HL-60/S4 treated with retinoic acid at 250 ng/mL for 4 days and 3 days (cell line): ENCODE results near the gene XAB2.

Experiments
- in situ Hi-C: fragments of 300-500 bp; cut with MboI; formaldehyde crosslinking; loops from 2 replicates; pipeline ENCODE4 v1.7.0; 2022; ENCODE audit warnings: low sequenced_read_pairs

The XAB2 gene

DNA sequence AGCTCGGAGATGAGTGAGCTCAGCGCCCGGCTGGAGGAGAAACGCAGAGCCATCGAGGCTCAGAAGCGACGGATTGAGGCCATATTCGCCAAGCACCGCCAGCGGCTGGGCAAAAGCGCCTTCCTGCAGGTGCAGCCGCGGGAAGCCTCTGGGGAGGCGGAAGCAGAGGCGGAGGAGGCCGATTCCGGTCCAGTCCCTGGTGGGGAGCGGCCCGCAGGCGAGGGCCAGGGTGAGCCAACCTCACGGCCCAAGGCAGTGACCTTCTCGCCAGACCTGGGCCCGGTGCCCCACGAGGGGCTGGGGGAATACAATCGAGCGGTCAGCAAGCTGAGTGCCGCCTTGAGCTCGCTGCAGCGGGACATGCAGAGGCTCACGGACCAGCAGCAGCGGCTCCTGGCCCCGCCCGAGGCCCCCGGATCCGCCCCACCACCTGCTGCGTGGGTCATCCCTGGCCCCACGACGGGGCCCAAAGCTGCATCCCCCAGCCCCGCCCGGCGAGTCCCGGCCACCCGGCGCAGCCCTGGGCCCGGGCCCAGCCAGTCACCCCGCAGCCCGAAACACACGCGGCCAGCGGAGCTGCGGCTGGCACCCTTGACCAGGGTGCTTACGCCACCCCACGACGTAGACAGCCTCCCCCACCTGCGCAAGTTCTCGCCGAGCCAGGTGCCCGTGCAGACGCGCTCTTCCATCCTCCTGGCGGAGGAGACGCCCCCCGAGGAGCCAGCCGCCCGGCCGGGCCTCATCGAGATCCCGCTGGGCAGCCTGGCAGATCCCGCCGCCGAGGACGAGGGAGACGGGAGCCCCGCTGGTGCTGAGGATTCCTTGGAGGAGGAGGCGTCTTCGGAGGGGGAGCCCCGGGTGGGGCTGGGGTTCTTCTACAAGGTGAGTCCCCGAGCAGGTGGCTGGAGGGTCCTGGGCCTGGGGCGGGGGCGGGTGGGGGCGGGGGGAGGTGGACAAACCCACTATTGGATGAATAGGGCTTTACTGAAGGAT, 16.8 kb downstream of the XAB2 start:
- in situ Hi-C loops, result no loop called here

DNA sequence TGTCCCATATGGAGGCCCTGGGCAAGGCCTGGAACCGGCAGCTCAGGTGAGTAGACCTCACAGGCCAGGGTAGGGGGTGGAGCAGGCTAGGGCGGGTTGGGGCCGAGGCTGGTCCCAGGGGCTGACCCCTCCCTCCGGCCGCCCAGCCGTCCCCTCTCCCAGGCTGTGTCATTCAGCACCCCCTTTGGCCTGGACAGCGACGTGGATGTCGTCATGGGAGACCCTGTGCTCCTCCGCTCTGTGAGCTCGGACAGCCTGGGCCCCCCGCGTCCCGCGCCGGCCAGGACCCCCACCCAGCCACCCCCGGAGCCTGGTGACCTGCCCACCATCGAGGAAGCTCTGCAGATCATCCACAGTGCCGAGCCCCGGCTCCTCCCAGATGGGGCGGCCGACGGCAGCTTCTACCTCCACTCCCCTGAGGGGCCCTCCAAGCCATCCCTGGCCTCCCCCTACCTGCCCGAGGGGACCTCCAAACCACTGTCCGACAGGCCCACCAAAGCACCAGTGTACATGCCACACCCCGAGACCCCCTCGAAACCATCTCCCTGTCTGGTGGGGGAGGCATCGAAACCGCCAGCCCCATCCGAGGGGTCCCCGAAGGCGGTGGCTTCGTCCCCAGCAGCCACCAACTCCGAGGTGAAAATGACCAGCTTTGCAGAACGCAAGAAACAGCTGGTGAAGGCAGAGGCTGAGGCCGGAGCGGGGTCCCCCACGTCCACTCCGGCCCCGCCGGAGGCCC, 17.6 kb downstream of the XAB2 start:
- in situ Hi-C loops, result no loop called here

- in situ Hi-C loops, result no loop called here
Measured at GRCh38 chr19:7610491-7611240, 18.7 kb downstream of the XAB2 start.

DNA sequence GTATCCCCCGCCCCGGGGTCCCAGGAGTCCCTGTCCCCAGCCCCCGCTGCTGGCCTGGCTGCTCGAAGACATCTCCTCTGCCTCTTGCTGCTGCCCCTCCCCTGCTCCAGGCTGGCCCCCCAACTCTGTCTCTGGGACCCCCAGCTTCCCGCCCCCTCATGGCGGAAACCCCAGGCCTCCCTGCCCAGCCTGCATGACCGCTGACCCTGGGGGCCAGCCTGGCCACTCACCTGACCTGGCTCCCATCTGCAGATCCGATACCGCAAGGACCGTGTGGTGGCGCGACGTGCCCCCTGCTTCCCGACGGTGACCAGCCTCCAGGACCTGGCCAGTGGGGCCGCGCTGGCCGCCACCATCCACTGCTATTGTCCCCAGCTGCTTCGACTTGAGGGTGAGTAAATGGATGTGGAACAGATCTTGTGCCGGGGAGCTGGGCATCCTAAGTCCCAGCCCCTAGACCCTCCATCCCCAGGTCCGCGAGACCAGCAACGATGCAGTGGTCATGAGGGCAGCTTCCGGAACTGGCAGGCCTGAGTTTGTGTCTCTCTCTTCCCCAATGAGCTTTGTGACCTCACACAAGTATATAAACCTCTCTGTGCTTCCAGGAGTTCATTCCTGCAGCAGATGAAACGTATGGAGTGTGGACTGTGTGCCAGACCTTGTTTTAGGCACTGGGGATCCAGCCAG, 21.3 kb downstream of the XAB2 start:
- in situ Hi-C loops, result no loop called here

DNA sequence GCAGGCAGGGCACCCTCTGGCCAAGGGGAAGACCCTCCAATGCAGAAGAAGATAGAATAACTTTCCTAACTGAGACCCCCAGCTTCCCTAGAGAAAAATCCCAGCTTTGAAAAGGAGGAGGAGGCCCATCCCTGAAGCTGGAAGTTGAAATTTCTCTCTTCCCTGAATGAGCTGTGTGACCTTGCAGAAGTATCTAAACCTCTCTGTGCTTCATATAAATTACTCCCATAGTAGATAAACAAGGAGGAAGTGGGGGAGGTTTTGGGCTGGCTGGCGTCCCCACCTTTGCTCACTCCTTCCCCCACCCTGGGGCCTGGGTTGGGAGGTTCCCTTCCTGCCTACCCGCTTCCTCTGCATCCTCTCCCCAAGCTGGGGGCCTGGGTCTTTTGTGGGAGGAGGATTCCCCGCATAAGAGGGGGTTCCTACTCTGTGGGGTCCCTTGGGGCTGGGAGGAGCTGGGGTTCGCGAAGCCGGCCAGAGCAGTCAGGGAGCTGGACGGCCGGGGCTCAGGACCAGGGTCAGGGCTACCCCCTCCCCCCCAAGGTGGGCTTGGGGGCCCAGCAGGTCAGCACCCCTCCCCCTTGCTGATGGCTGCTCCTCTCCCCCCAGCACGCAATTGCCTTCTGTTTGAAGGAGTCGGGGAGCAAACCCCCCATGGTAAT, 22.0 kb downstream of the XAB2 start:
- in situ Hi-C loops, result no loop called here

DNA sequence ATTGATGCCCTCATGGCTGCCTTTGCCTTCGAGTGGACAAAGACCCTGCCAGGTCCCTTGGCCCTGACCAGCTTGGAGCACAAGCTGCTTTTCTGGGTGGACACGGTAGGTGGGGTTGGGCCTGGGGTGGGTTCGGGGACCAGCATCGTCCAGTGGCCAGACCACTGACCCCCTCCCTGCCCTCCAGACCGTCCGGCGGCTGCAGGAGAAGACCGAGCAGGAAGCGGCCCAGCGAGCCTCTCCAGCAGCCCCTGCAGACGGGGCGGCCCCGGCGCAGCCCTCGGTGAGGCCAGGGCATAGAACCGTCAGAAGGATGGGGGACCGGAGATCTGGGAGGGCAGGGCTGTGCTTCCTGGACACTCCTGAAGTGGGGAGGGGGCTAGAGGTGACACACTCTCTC, 23.1 kb downstream of the XAB2 start:
- in situ Hi-C loops, result no loop called here

DNA sequence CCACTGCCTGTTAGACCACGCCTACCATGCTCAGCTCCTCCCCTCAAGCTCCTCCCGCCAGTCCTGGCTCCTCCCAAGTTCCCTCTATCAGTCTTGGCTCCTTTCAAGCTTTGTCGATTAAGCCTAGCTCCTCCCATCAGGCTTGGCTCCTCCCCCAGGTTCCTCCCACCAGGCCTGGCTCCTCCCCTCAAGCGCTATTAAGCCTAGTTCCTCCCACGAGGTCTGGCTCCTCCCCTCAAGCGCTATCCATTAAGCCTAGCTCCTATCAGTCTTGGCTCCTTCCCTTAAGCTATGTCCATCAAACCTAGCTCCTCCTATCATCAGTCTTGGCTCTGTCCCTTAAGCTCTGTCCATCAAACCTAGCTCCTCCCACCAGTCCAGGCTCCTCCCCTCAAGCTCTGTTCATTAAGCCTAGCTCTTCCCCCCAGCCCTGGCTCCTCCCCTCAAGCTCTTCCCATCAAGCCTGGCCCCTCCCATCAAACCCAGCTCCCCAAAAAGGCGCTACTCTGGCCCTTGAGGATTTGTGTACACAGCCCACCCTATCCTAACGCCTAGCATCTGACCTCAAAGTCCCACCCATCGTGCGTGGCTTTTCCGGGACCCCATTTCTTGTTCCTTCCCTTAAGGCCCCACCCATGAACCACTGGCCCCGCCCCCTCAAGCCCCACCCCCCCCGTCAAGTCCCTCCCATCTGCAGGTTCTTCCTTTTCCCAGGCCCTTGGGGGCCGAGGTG, 23.7 kb downstream of the XAB2 start:
- in situ Hi-C loops, result no loop called here

GRCh38 chr19:7603919-7604318, 25.4 kb downstream of the XAB2 start:
- in situ Hi-C loops, result no loop called here

DNA sequence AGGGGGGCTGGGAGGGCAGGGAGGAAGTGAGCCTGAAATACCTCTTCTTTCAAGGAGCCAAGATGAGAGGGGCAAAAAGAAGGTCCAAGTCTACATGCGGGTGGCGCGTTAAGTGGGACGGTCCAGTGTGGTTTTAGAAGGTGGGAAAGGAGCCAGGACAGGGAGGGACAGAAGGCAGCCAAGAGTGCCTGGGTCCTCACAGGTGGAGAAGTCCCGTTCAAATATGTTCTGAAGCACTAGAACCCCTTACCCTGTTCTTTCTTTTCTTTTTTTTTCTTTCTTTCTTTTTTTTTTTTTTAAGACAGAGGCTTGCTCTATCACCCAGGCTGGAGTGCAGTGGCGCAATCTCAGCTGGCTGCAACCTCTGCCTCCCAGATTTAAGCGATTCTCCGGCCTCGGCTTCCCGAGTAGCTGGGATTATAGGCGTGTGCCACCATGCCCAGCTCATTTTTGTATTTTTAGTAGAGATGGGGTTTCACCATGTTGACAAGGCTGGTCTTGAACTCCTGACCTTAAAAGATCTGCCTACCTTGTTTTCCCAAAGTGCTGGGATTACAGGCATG, 26.3 kb downstream of the XAB2 start:
- in situ Hi-C loops, result no loop called here

DNA sequence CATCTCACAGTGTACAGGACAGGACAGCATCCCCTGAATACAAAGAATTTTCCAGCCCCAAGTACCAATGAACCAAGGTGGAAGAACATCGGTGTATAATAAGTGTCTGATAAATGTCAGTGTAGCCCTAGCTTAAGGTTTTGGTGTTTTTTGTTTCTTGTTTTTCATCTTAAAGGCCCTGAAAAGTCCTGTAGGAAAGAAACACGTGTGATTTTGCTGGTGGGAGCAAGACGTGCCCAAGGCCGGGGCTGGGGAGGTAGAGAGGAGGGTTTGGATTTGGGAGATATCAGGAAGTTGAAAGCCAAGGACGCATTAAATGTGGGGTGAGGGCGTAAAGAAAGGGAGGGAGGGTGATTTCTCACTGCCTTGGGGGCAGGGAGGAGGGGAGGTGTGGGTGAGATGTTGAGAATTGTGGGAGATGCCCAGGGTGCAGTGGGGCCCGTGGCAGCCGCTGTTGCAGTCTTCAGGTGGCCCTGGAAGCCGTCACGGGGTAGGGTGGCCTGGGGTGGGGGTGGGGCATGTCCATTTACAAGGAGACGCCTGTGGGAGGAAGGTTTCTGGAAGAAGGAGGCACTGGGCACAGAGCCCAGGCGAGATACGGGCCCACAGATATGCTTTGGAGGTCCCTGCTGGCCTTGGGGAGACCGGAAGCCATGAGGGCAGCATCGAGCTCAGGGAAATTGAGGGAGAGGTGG, 27.0 kb downstream of the XAB2 start:
- in situ Hi-C loops, result no loop called here

- in situ Hi-C loops, result no loop called here
Measured at GRCh38 chr19:7600721-7601120, 28.6 kb downstream of the XAB2 start.

GRCh38 chr19:7598180-7598579, 31.2 kb downstream of the XAB2 start:
- in situ Hi-C loops, result no loop called here

- in situ Hi-C loops, result no loop called here
Measured at GRCh38 chr19:7597689-7598088, 31.7 kb downstream of the XAB2 start.

GRCh38 chr19:7596211-7596937, 33.0 kb downstream of the XAB2 start:
- in situ Hi-C loops, result no loop called here

DNA sequence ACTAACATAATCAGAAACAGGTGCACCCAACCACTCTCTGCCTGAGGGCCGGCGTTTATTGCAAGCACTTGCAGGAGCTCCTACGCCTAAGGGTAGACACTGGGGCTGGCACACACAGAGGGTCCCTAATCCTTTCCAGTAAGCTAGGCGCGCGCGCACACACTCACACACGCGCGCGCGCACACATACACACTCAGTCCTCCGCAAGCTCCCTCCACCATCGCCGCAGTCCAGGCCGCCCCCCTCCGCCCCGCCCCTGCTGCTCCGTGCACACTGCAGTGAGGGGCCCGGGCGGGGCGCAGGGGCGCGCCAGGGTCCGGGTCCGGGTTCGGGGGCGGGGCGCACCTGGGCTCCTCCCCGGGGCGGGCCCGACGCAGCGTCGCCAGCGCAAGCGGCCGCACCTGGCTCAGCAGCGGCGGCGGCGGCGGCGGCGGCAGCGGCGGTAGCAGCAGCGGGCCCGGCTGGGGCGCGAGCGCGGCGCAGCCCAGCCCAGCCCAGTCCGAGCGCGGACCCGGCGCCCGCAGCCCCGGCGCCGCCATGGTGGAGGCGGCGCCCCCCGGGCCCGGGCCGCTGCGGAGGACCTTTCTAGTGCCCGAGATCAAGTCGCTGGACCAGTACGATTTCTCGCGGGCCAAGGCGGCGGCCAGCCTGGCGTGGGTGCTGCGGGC, 33.7 kb downstream of the XAB2 start, which contains the start of gene CAMSAP3:
CAMSAP3 (plus strand) TSS at position 398 of the 668 bp plus-strand sequence; CDS start at position 538, 140 bp downstream.
- in situ Hi-C loops, result no loop called here

- in situ Hi-C loops, result no loop called here
Measured at GRCh38 chr19:7590256-7590655, 39.1 kb downstream of the XAB2 start.

DNA sequence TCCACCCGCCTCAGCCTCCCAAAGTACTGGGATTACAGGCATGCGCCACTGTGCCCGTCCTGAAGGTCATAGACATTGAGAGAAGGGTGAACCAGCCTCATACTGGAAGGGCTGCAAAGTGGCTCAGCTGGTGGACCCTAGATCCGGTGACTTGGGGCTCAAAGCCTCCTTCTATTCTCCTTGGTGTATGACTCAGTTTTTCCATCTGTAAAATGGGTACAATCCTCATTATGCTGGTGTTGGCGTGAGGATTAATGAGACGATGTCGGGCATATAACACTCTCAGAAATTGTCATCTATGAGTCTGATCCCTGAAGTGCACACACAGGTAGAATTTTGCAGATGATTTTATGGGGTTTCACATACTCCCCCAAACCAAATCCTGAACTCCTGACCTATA, 39.5 kb downstream of the XAB2 start:
- in situ Hi-C loops, result no loop called here
